Activated T-cell treated with anti-CD3 and anti-CD28 coated beads for 24 hours (primary cell): Measurements from ENCODE around the gene HRH2.
"Not testable (repeated sequence)": the region's sequence is repeated elsewhere in the genome, so short reads cannot be mapped to it uniquely, and the experiment has no call there.

ENCODE experiments used
- DNase-seq: peaks from one replicate; pipeline ENCODE4 v3.0.0-alpha.2; 2020; ENCODE audit warnings: low read depth

Gene HRH2

GRCh38 chr5:175646251-175646650 is 11.6 kb upstream of the HRH2 start:
- DNase-seq = no peak

- no peak for DNase-seq
Observed at GRCh38 chr5:175649967-175650366, 7.9 kb upstream of the HRH2 start.

- DNase-seq = not testable (repeated sequence)
Observed at GRCh38 chr5:175650430-175651205, 7.3 kb upstream of the HRH2 start.

GRCh38 chr5:175652741-175653663 is 4.9 kb upstream of the HRH2 start:
- peak; percentile 73 for DNase-seq

- DNase-seq = no peak
Observed at GRCh38 chr5:175653763-175654162, 4.1 kb upstream of the HRH2 start.

- no peak for DNase-seq
Observed at GRCh38 chr5:175654339-175654738, 3.5 kb upstream of the HRH2 start.

- DNase-seq = no peak
Observed at GRCh38 chr5:175654807-175655206, 3.1 kb upstream of the HRH2 start.

GRCh38 chr5:175655411-175655810 is 2.5 kb upstream of the HRH2 start:
- no peak for DNase-seq

GRCh38 chr5:175656966-175657365 is 905 bp upstream of the HRH2 start:
- no peak for DNase-seq

GRCh38 chr5:175658299-175659145 is 651 bp downstream of the HRH2 start:
- peak; percentile 32 for DNase-seq

- no peak for DNase-seq
Observed at GRCh38 chr5:175659546-175660253, 1.8 kb downstream of the HRH2 start.

- DNase-seq = no peak
Observed at GRCh38 chr5:175663186-175664184, 5.6 kb downstream of the HRH2 start.

GRCh38 chr5:175664723-175665122 is 6.9 kb downstream of the HRH2 start:
- no peak for DNase-seq

- DNase-seq = no peak
Observed at GRCh38 chr5:175666216-175666615, 8.3 kb downstream of the HRH2 start.

GRCh38 chr5:175668006-175668405 is 10.1 kb downstream of the HRH2 start:
- DNase-seq = no peak

- DNase-seq = no peak
Observed at GRCh38 chr5:175670372-175670771, 12.5 kb downstream of the HRH2 start.

GRCh38 chr5:175671013-175671412 is 13.1 kb downstream of the HRH2 start:
- no peak for DNase-seq

GRCh38 chr5:175672976-175673648 is 15.2 kb downstream of the HRH2 start:
- DNase-seq = no peak

GRCh38 chr5:175674731-175675346 is 17.0 kb downstream of the HRH2 start:
- no peak for DNase-seq
